Superior temporal gyrus (tissue), 1 donor: ENCODE measurements around the gene ZBTB11.
"Not testable (repeated sequence)": the region's sequence is repeated elsewhere in the genome, so short reads cannot be mapped to it uniquely, and the experiment has no call there.

Experiments used
- DNase-seq: peaks from one replicate; pipeline ENCODE4 v3.0.0-alpha.2; 2016; ENCODE audit errors: extremely low spot score

Gene ZBTB11

GRCh38 chr3:101643009-101643844 is 33.7 kb downstream of the ZBTB11 start:
- DNase-seq = no peak

GRCh38 chr3:101642441-101642840 is 34.5 kb downstream of the ZBTB11 start:
- DNase-seq = no peak

- not testable (repeated sequence) for DNase-seq
These were observed 35.4 kb downstream of the ZBTB11 start for GRCh38 chr3:101641397-101642115.

GRCh38 chr3:101640256-101640655 is 36.7 kb downstream of the ZBTB11 start:
- no peak for DNase-seq

- no peak for DNase-seq
These were observed 37.5 kb downstream of the ZBTB11 start for GRCh38 chr3:101639280-101639963.

- no peak for DNase-seq
These were observed 38.6 kb downstream of the ZBTB11 start for GRCh38 chr3:101638261-101638745.

GRCh38 chr3:101637451-101637850 is 39.5 kb downstream of the ZBTB11 start:
- no peak for DNase-seq

- DNase-seq = peak; percentile 52
These were observed 40.8 kb downstream of the ZBTB11 start for GRCh38 chr3:101635954-101636798.

- no peak for DNase-seq
These were observed 41.6 kb downstream of the ZBTB11 start for GRCh38 chr3:101635345-101635744.

GRCh38 chr3:101634591-101635196 is 42.2 kb downstream of the ZBTB11 start:
- DNase-seq = no peak

GRCh38 chr3:101633186-101633585 is 43.7 kb downstream of the ZBTB11 start:
- no peak for DNase-seq

GRCh38 chr3:101632586-101632985 is 44.3 kb downstream of the ZBTB11 start:
- DNase-seq = no peak

- DNase-seq = not testable (repeated sequence)
These were observed 45.0 kb downstream of the ZBTB11 start for GRCh38 chr3:101631959-101632358.

GRCh38 chr3:101631098-101631796 is 45.7 kb downstream of the ZBTB11 start:
- no peak for DNase-seq

- no peak for DNase-seq
These were observed 47.7 kb downstream of the ZBTB11 start for GRCh38 chr3:101629219-101629618.

- DNase-seq = no peak
These were observed 51.1 kb downstream of the ZBTB11 start for GRCh38 chr3:101625879-101626278.

GRCh38 chr3:101624857-101625256 is 52.1 kb downstream of the ZBTB11 start:
- no peak for DNase-seq

- DNase-seq = no peak
These were observed 53.3 kb downstream of the ZBTB11 start for GRCh38 chr3:101623656-101624055.

GRCh38 chr3:101619734-101620133 is 57.2 kb downstream of the ZBTB11 start:
- no peak for DNase-seq

- no peak for DNase-seq
These were observed 58.2 kb downstream of the ZBTB11 start for GRCh38 chr3:101618726-101619125.
